ENCODE results near the gene SH3BP1.
"Not testable (repeated sequence)": the region's sequence is repeated elsewhere in the genome, so short reads cannot be mapped to it uniquely, and the experiment has no call there.

The SH3BP1 gene

GRCh38 chr22:37639070-37639760 is at the start of gene SH3BP1:
SH3BP1 (plus strand) TSS chr22:37639669; CDS start chr22:37639788, 119 bp downstream.
- no peak for DNase-seq

GRCh38 chr22:37591081-37591480 is 48.4 kb upstream of the SH3BP1 start:
- DNase-seq: not testable (repeated sequence)

- no peak for DNase-seq
These were observed 47.6 kb upstream of the SH3BP1 start for GRCh38 chr22:37591823-37592404.

- DNase-seq: no peak
These were observed 45.2 kb upstream of the SH3BP1 start for GRCh38 chr22:37594237-37594636.

GRCh38 chr22:37599153-37599552 is 40.3 kb upstream of the SH3BP1 start:
- no peak for DNase-seq

- no peak for DNase-seq
These were observed 38.3 kb upstream of the SH3BP1 start for GRCh38 chr22:37601203-37601539.

- peak; percentile 58 for DNase-seq
These were observed 37.7 kb upstream of the SH3BP1 start for GRCh38 chr22:37601540-37602442.

- not testable (repeated sequence) for DNase-seq
These were observed 36.8 kb upstream of the SH3BP1 start for GRCh38 chr22:37602546-37603277.

GRCh38 chr22:37604074-37604473 is 35.4 kb upstream of the SH3BP1 start:
- no peak for DNase-seq

GRCh38 chr22:37604875-37605274 is 34.6 kb upstream of the SH3BP1 start:
- DNase-seq: no peak

GRCh38 chr22:37607010-37607934 is 32.2 kb upstream of the SH3BP1 start:
- DNase-seq: peak; percentile 71

GRCh38 chr22:37607935-37608476 is 31.5 kb upstream of the SH3BP1 start:
- DNase-seq: no peak

- peak; percentile 90 for DNase-seq
These were observed 30.8 kb upstream of the SH3BP1 start, which contains the start of gene GGA1 for GRCh38 chr22:37608477-37609239. GGA1 (plus strand) TSS chr22:37608834; CDS start chr22:37608861, 27 bp downstream.

- DNase-seq: no peak
These were observed 30.0 kb upstream of the SH3BP1 start for GRCh38 chr22:37609240-37610152.

GRCh38 chr22:37610153-37610475 is 29.4 kb upstream of the SH3BP1 start:
- not testable (repeated sequence) for DNase-seq

GRCh38 chr22:37610480-37611129 is 28.9 kb upstream of the SH3BP1 start:
- DNase-seq: no peak

GRCh38 chr22:37611207-37611606 is 28.3 kb upstream of the SH3BP1 start:
- DNase-seq: no peak

GRCh38 chr22:37616201-37617083 is 23.0 kb upstream of the SH3BP1 start:
- DNase-seq: no peak
